HepG2 (cell line): ENCODE data around the gene COQ9. TPM values are rescaled to one million over a fixed set of nuclear protein-coding genes. Genes with fewer than 3 reads are reported as not detected.

Experiments used
- FOXK1 ChIP-seq: sonication (generic); formaldehyde crosslinking; IDR thresholded peaks from 2 replicates; pipeline ENCODE4 v1.4.0; 2020; ENCODE audit warnings: low read depth, missing genetic modification reagents, borderline replicate concordance
- HMG20B ChIP-seq: conservative IDR thresholded peaks from 2 replicates; pipeline ENCODE4 v1.6.1; 2016; ENCODE audit warnings: missing genetic modification reagents, missing compliant biosample characterization
- PCBP2 ChIP-seq: fragments of 200-400 bp; formaldehyde crosslinking; optimal IDR thresholded peaks from 2 replicates; pipeline ENCODE3; 2018; ENCODE audit warnings: low read length, low read depth; ENCODE audit not compliant: poor library complexity, severe bottlenecking
- SNAI1 ChIP-seq: sonication (generic); formaldehyde crosslinking; IDR thresholded peaks from 2 replicates; pipeline ENCODE4 v1.5.0; 2020; ENCODE audit warnings: mild to moderate bottlenecking, missing genetic modification reagents, borderline replicate concordance
- STAG1 ChIP-seq: sonication (generic); formaldehyde crosslinking; IDR thresholded peaks from 2 replicates; pipeline ENCODE4 v1.4.0; 2020; ENCODE audit warnings: missing genetic modification reagents
- ZNF780A ChIP-seq: sonication (generic); formaldehyde crosslinking; IDR thresholded peaks from 2 replicates; pipeline ENCODE4 v1.8.0; 2022; ENCODE audit warnings: mild to moderate bottlenecking, missing genetic modification reagents, moderate library complexity
- ZZZ3 ChIP-seq: sonication (generic); formaldehyde crosslinking; IDR thresholded peaks from 2 replicates; pipeline ENCODE4 v1.4.0; 2020; ENCODE audit warnings: missing genetic modification reagents, mild to moderate bottlenecking, borderline replicate concordance
- polyA plus RNA-seq, 8 experiments: library from polyadenylated mRNA; depleted of rRNA in 3 of 8; stranded (reverse) in 7 of 8; unstranded in 1 of 8; fragments of >200 nt; fragmentation: Illumina TruSeq in 4 of 8; extraction: Trizol in 4 of 8; gene quantifications; 2 replicates each; pipeline versions ENCODE4 v1.2.1 to v1.2.3, GENCODE V29; 2011 to 2016; ENCODE audit warnings: low read depth in 4 of 8, missing spikeins in 1 of 8, mixed read lengths in 1 of 8; ENCODE audit not compliant: insufficient read depth in 1 of 8
- total RNA-seq, 5 experiments: library from RNA; depleted of rRNA; stranded (reverse); fragments of >200 nt; fragmentation: Illumina TruSeq; extraction: Trizol; gene quantifications; 2 replicates each; pipeline ENCODE4 v1.2.3, GENCODE V29; 2016; ENCODE audit warnings: low read depth in 1 of 5
- TF ChIP-seq, protein P1 (sequence below): sonication (generic); formaldehyde crosslinking; IDR thresholded peaks from 2 replicates; pipeline ENCODE4 v1.4.0; 2020; ENCODE audit warnings: missing genetic modification reagents
- TF ChIP-seq, protein P2 (sequence below): sonication (generic); formaldehyde crosslinking; IDR thresholded peaks from 2 replicates; pipeline ENCODE4 v1.8.1; 2023; ENCODE audit warnings: mild to moderate bottlenecking, missing genetic modification reagents
- TF ChIP-seq, protein P3 (sequence below), 2 experiments: sonication (generic) in 1 of 2; formaldehyde crosslinking in 1 of 2; IDR thresholded peaks; 2 replicates each; pipeline versions ENCODE4 v1.4.0 to v1.6.1; 2018 to 2020; ENCODE audit warnings: missing genetic modification reagents in 2 of 2, borderline replicate concordance in 1 of 2, low read depth in 1 of 2, mild to moderate bottlenecking in 1 of 2, missing biosample characterization in 1 of 2
- TF ChIP-seq, protein P4 (sequence below): sonication (generic); IDR thresholded peaks from 2 replicates; pipeline ENCODE4 v1.6.1; 2016; ENCODE audit warnings: low read depth, borderline replicate concordance
- TF ChIP-seq, protein P5 (sequence below): sonication (generic); formaldehyde crosslinking; IDR thresholded peaks from 2 replicates; pipeline ENCODE4 v1.4.0; 2020; ENCODE audit warnings: missing genetic modification reagents

Gene COQ9
- total and polyA plus RNA-seq, 2 of the 13 experiments (the other 11 are each of a cell fraction or from before 2014, with no cell fraction given): 57.5 to 108 TPM

DNA sequence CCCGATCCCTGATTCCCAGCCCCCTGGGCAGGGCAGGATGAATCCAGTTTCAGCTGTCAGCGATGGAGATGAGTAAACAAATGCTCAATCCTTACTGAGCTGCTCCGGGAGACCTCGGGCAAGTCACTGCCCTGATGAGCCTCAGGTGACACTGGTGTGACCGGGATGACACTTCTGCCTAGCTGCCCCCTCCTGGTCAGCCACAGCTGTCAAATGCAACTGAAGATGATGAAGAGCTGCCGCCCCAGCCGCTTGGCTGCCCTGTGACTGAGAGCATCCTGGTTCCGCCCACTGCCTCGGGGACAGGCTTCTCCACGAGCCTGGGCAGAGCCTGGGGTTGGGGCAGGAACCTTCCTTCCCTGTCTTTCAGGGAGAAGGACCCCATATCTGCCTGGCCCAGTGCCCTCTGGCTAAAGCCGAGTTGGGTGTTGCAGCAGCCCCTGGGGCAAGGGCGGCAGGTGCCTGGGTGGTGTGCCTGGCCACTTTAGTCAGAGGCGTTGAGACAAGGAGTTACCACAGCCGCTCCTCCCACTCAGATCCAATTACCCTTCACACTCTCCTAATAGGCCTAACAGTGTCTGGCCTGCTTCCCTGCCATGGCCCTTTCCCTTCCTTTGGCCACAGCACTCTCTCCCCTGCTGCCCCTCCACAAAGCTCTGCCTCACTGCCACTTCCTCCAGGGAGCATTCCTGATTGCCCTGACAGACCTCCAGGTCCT, 37.2 kb upstream of the COQ9 start (continued):
- TF ChIP-seq, protein P1, sequence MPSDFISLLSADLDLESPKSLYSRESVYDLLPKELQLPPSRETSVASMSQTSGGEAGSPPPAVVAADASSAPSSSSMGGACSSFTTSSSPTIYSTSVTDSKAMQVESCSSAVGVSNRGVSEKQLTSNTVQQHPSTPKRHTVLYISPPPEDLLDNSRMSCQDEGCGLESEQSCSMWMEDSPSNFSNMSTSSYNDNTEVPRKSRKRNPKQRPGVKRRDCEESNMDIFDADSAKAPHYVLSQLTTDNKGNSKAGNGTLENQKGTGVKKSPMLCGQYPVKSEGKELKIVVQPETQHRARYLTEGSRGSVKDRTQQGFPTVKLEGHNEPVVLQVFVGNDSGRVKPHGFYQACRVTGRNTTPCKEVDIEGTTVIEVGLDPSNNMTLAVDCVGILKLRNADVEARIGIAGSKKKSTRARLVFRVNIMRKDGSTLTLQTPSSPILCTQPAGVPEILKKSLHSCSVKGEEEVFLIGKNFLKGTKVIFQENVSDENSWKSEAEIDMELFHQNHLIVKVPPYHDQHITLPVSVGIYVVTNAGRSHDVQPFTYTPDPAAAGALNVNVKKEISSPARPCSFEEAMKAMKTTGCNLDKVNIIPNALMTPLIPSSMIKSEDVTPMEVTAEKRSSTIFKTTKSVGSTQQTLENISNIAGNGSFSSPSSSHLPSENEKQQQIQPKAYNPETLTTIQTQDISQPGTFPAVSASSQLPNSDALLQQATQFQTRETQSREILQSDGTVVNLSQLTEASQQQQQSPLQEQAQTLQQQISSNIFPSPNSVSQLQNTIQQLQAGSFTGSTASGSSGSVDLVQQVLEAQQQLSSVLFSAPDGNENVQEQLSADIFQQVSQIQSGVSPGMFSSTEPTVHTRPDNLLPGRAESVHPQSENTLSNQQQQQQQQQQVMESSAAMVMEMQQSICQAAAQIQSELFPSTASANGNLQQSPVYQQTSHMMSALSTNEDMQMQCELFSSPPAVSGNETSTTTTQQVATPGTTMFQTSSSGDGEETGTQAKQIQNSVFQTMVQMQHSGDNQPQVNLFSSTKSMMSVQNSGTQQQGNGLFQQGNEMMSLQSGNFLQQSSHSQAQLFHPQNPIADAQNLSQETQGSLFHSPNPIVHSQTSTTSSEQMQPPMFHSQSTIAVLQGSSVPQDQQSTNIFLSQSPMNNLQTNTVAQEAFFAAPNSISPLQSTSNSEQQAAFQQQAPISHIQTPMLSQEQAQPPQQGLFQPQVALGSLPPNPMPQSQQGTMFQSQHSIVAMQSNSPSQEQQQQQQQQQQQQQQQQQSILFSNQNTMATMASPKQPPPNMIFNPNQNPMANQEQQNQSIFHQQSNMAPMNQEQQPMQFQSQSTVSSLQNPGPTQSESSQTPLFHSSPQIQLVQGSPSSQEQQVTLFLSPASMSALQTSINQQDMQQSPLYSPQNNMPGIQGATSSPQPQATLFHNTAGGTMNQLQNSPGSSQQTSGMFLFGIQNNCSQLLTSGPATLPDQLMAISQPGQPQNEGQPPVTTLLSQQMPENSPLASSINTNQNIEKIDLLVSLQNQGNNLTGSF (CRISPR knock-in tag): no peak
- TF ChIP-seq SNAI1 (CRISPR knock-in tag): no peak
- TF ChIP-seq, protein P2, sequence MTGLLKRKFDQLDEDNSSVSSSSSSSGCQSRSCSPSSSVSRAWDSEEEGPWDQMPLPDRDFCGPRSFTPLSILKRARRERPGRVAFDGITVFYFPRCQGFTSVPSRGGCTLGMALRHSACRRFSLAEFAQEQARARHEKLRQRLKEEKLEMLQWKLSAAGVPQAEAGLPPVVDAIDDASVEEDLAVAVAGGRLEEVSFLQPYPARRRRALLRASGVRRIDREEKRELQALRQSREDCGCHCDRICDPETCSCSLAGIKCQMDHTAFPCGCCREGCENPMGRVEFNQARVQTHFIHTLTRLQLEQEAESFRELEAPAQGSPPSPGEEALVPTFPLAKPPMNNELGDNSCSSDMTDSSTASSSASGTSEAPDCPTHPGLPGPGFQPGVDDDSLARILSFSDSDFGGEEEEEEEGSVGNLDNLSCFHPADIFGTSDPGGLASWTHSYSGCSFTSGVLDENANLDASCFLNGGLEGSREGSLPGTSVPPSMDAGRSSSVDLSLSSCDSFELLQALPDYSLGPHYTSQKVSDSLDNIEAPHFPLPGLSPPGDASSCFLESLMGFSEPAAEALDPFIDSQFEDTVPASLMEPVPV: peak; percentile 36; the same call in 1 of the 2 replicates
- TF ChIP-seq, protein P3, sequence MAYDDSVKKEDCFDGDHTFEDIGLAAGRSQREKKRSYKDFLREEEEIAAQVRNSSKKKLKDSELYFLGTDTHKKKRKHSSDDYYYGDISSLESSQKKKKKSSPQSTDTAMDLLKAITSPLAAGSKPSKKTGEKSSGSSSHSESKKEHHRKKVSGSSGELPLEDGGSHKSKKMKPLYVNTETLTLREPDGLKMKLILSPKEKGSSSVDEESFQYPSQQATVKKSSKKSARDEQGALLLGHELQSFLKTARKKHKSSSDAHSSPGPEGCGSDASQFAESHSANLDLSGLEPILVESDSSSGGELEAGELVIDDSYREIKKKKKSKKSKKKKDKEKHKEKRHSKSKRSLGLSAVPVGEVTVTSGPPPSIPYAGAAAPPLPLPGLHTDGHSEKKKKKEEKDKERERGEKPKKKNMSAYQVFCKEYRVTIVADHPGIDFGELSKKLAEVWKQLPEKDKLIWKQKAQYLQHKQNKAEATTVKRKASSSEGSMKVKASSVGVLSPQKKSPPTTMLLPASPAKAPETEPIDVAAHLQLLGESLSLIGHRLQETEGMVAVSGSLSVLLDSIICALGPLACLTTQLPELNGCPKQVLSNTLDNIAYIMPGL (CRISPR knock-in tag; IDR thresholded peaks at IDR 0.05; ENCODE audit: borderline replicate concordance in 1 of 2, low read depth in 1 of 2): 0 out of 4 replicates have a peak, but pooled peaks of 1 of the 2 experiments have one; percentile 34
- TF ChIP-seq, protein P4, sequence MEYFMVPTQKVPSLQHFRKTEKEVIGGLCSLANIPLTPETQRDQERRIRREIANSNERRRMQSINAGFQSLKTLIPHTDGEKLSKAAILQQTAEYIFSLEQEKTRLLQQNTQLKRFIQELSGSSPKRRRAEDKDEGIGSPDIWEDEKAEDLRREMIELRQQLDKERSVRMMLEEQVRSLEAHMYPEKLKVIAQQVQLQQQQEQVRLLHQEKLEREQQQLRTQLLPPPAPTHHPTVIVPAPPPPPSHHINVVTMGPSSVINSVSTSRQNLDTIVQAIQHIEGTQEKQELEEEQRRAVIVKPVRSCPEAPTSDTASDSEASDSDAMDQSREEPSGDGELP: no peak
- TF ChIP-seq FOXK1 (CRISPR knock-in tag): no peak
- TF ChIP-seq, protein P5, sequence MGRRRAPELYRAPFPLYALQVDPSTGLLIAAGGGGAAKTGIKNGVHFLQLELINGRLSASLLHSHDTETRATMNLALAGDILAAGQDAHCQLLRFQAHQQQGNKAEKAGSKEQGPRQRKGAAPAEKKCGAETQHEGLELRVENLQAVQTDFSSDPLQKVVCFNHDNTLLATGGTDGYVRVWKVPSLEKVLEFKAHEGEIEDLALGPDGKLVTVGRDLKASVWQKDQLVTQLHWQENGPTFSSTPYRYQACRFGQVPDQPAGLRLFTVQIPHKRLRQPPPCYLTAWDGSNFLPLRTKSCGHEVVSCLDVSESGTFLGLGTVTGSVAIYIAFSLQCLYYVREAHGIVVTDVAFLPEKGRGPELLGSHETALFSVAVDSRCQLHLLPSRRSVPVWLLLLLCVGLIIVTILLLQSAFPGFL (CRISPR knock-in tag): no peak
- no peak for TF ChIP-seq HMG20B (CRISPR knock-in tag)
- no peak for TF ChIP-seq PCBP2
- 0 out of 2 replicates have a peak, but pooled peaks have one; percentile 31 for TF ChIP-seq ZZZ3
- peak; percentile 68 for TF ChIP-seq STAG1 (CRISPR knock-in tag)
- TF ChIP-seq ZNF780A (CRISPR knock-in tag): no peak
